ENCODE data around the gene INSIG1.

The INSIG1 gene

GRCh38 chr7:155349601-155350331 is 52.1 kb downstream of the INSIG1 start:
- no peak for DNase-seq (ENCODE audit: low spot score)

GRCh38 chr7:155351120-155351870 is 53.6 kb downstream of the INSIG1 start:
- DNase-seq (ENCODE audit: low spot score): no peak

- DNase-seq (ENCODE audit: low spot score): no peak
These were observed 54.5 kb downstream of the INSIG1 start for GRCh38 chr7:155352076-155352752.

DNA sequence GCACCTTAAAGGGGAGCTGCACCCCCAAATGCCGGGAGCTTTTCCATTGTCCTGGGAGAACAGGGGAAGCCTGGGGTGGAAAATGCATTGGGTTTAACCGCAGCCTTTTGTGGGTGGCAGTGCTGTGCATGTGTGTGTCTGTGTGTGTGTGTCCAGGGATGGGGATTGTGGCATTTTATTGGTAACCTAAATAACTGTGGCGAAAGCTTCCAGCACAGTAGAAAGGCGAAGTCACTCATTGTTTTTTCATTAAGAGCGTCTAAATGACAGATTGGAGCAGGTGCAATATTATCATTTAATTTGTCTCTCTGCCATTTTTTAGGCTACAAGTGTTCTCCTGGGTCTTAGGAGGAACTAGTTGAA is 55.1 kb downstream of the INSIG1 start:
- no peak for DNase-seq (ENCODE audit: low spot score)

DNA sequence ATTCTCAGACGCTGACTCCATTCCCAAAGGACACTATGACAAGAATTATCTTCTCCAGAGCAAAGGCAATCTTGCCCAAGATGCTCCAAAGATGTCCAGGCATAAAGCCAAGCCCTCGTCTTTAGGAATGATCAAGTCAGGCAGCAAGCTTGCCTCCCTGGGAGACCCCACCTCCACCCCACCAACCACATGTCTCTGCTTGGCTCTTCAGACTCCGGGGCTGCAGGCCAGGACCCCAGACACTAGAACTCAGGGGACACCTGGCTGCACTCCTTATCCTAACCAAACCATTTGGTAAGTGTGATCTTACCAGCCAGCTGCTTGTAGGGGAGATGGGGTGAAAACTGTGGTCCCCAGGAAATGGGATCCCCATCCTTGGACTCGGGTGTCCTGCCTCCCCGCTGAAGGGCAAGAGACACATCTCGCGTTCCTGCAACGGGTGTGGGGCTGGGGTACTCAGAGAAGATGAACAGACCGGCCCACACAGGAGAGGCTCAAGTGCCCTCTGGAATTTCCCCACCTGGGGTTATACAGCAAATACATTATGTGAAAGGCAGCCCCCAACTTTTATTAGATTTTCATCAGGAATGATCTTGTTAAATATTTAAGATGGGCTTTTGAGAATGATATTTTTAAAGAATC is 55.7 kb downstream of the INSIG1 start:
- no peak for DNase-seq (ENCODE audit: low spot score)

DNA sequence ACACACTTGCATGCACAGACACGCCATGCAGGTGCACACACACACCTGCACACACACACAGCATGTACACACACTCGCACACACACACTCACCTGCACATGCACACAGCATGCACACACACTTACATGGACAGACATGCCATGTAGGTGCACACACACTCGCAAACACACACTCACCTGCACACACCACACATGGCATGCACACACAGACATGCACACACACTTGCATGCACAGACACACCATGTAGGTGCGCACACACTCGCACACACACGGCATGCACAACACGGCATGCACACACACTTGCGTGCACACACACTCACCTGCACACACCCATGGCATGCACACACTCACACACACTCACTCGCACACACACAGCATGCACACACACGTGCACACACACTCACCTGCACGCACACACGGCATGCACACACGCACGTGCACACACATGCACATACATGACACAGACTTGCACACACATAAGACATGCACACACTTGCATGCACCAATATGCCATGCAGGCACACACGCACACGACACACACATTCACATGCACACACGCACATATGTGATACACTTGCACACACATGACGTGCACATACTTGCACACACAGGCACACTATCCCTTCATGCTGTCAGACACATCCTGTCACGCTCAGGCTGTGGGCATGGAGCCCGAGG is 56.8 kb downstream of the INSIG1 start:
- DNase-seq (ENCODE audit: low spot score): no peak

- DNase-seq (ENCODE audit: low spot score): no peak
These were observed 57.5 kb downstream of the INSIG1 start for GRCh38 chr7:155355176-155355575.

DNA sequence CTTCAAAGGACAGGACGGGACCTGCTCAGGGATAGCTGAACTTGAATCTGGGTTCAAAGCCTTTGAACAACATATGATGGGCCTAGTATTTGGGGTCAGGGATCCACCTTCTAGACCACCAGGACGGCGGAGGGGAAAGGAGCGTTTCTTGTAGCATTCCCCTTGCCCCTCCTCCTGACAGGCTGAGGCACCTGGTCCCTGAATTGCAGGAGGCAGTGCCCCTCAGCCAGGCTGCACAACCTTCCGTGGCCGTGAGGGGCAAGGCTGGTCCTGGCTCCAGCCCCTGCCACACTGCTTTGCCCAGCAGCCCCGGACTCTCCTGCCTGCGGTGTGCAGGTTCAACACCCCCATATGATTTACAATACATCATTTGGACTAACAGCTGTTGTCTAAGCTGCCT is 58.1 kb downstream of the INSIG1 start:
- no peak for DNase-seq (ENCODE audit: low spot score)

- peak; percentile 68 for DNase-seq (ENCODE audit: low spot score)
These were observed 58.8 kb downstream of the INSIG1 start for GRCh38 chr7:155356323-155357105.

DNA sequence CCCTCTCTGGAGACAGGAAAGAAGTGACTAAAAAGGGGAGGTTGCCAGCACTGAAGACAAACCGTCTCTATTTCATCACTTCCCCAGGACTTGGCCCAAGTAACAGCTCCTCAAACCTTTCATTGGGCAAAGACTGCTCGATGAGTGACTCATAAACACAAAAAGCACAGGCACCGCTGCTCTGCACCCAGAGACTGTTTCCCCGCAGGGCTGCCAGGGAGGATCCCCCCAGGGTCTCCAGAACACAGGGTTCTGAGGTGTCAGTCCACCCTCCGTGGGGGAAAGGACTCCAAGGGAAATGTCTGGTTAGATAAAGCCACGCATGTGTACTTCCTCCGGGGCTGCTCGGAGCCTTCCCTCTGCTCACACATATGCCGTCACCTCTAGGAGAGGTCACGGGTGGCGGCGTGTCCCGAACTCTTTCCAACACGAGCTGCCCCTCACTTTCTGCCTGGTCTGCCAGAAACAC is 59.9 kb downstream of the INSIG1 start:
- no peak for DNase-seq (ENCODE audit: low spot score)

DNA sequence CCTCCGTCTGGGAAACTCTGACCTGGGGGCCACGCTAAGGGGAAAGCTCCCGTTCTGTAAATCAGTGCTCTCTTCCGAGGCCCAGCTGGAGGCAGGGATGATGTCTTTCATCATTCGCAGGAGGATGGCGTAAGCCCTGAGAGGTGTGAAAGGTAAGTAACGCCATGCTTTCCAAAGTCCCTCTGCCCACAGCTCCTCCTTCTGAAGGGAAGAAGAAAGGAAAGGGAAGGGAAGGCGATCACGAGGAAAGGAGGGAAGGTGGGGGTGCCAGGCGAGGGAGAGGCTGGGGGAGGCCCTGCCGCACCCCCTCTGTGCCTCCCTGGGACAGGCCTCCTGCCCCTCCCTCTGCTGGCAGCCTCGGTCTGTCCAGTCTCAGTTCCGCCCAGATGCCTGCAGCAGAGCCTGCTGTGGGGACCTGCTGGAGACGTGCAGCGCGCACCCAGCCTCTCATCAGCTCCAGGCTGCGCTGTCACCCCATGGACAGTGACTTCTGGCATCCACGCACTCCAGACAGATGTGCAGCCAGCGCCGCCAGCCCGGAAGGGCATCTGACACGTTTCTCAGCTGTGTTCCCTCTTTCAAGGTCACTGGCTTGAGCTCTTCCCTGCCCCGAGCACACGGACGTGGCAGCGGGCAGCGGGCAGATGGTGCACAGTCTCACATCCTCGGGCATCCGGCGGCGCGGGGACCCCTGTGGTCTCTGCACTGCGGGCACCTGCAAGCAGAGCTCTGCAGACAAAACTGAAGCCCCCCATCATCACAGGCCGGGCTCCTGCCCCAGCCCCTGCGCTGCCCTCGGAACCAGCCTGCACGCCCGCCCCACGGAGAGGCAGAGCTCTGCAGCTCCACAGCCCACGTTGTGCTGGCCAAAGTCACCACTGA is 60.6 kb downstream of the INSIG1 start:
- DNase-seq (ENCODE audit: low spot score): no peak

DNA sequence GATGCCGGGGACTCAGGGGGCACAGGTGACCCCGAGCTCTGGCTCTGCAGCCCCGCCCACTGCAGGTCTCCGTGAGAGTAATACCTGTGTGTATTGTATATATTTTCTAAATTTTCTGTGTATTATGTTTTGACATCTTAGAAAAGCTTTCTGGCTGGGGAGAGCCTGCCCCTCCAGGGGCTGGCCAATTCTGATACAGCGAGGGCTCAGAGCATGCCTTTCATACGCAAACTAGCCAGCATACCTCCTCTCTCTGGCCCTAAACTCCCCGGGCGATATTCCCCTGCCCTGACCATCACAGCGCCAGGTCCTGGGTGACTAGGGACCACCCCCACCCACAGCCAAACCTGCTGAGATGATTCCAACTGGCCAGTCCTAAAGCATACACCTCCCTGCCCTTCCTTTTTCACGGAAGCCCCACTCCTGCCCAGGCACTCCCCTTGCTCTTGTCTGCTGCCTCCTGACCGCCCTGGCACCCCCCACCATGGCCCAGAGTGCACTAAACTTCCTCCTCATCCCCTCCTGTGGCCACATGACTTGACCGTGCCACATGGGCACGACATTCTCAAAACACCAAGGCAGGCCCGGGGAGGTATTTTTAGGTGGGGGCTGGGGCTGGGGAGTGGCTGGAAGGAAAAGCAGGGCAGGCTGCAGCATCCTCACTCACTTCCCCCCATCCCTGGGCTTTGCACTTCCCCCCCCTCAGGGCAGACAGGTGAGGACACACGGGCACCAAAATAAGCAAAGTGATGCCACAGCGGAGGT is 61.5 kb downstream of the INSIG1 start:
- DNase-seq (ENCODE audit: low spot score): no peak

All from cerebellar cortex (tissue), 1 donor.